H9 (cell line): ENCODE results near the gene SF1. TPM values are rescaled to one million over a fixed set of nuclear protein-coding genes. Genes with fewer than 3 reads are reported as not detected.

Experiments
- DNase-seq: peaks from one replicate; pipeline ENCODE4 v3.0.0-alpha.2; 2017
- H2AFZ ChIP-seq: one replicate; pipeline ENCODE4 v1.6.1; 2013; ENCODE audit warnings: mild to moderate bottlenecking, low read length, control low read depth, moderate library complexity
- H2AK5ac ChIP-seq: 2 replicates; pipeline ENCODE4 v1.6.1; 2013; ENCODE audit warnings: low read length, control low read depth, mixed read lengths; ENCODE audit not compliant: insufficient read length
- H2BK120ac ChIP-seq: one replicate; pipeline ENCODE4 v1.6.1; 2013; ENCODE audit warnings: low read depth, mild to moderate bottlenecking, low read length, control low read depth, inconsistent platforms; ENCODE audit not compliant: poor library complexity, severe bottlenecking
- H2BK12ac ChIP-seq: 2 replicates; pipeline ENCODE4 v1.6.1; 2013; ENCODE audit warnings: low read length, control low read depth, mixed read lengths, low read depth; ENCODE audit not compliant: insufficient read length
- H2BK15ac ChIP-seq: 2 replicates; pipeline ENCODE4 v1.6.1; 2013; ENCODE audit warnings: low read depth, low read length, control low read depth
- H2BK20ac ChIP-seq: one replicate; pipeline ENCODE4 v1.6.1; 2013; ENCODE audit warnings: low read depth, mild to moderate bottlenecking, low read length, control low read depth, inconsistent platforms; ENCODE audit not compliant: poor library complexity, severe bottlenecking
- H2BK5ac ChIP-seq: 2 replicates; pipeline ENCODE4 v1.6.1; 2013; ENCODE audit warnings: low read length, control low read depth, mixed read lengths; ENCODE audit not compliant: insufficient read length
- H3K14ac ChIP-seq: 2 replicates; pipeline ENCODE4 v1.6.1; 2013; ENCODE audit warnings: low read length, control low read depth; ENCODE audit not compliant: insufficient read depth
- H3K18ac ChIP-seq: 2 replicates; pipeline ENCODE4 v1.6.1; 2013; ENCODE audit warnings: low read depth, mild to moderate bottlenecking, mixed read lengths, low read length, control low read depth; ENCODE audit not compliant: insufficient read length
- H3K23ac ChIP-seq: 2 replicates; pipeline ENCODE4 v1.6.1; 2013; ENCODE audit warnings: low read length, control low read depth, mixed read lengths, low read depth; ENCODE audit not compliant: insufficient read length
- H3K23me2 ChIP-seq: 2 replicates; pipeline ENCODE4 v1.6.1; 2013; ENCODE audit warnings: low read depth, mild to moderate bottlenecking, mixed read lengths, low read length, control low read depth; ENCODE audit not compliant: insufficient read length, poor library complexity, severe bottlenecking
- H3K27ac ChIP-seq: 2 replicates; pipeline ENCODE4 v1.5.1; 2013; ENCODE audit warnings: low read length, control low read depth, mixed read lengths, low read depth; ENCODE audit not compliant: insufficient read length
- H3K27me3 ChIP-seq: 2 replicates; pipeline ENCODE4 v1.6.1; 2013; ENCODE audit warnings: low read length, control low read depth, inconsistent platforms; ENCODE audit not compliant: insufficient read depth
- H3K4ac ChIP-seq: 2 replicates; pipeline ENCODE4 v1.6.1; 2013; ENCODE audit warnings: low read depth, mild to moderate bottlenecking, control low read depth, inconsistent platforms, low read length, moderate library complexity
- H3K4me1 ChIP-seq: 2 replicates; pipeline ENCODE4 v1.6.1; 2013; ENCODE audit warnings: low read length, control low read depth, inconsistent platforms; ENCODE audit not compliant: insufficient read depth
- H3K4me2 ChIP-seq: 2 replicates; pipeline ENCODE4 v1.6.1; 2013; ENCODE audit warnings: low read length, control low read depth, mixed read lengths; ENCODE audit not compliant: insufficient read length, insufficient read depth
- H3K56ac ChIP-seq: 2 replicates; pipeline ENCODE4 v1.6.1; 2013; ENCODE audit warnings: low read depth, mild to moderate bottlenecking, mixed read lengths, low read length, control low read depth; ENCODE audit not compliant: insufficient read length
- H3K79me1 ChIP-seq: 2 replicates; pipeline ENCODE4 v1.6.1; 2013; ENCODE audit warnings: low read depth, mild to moderate bottlenecking, moderate library complexity, low read length, control low read depth, inconsistent platforms; ENCODE audit not compliant: insufficient read depth, poor library complexity, severe bottlenecking
- H3K79me2 ChIP-seq: 2 replicates; pipeline ENCODE4 v1.6.1; 2013; ENCODE audit warnings: low read length, control low read depth, inconsistent platforms; ENCODE audit not compliant: insufficient read depth
- H3K9ac ChIP-seq: 2 replicates; pipeline ENCODE4 v1.6.1; 2013; ENCODE audit warnings: low read length, control low read depth, mixed read lengths; ENCODE audit not compliant: insufficient read length; ENCODE audit errors: extremely low read depth
- H3K9me3 ChIP-seq: one replicate; pipeline ENCODE4 v1.6.1; 2013; ENCODE audit warnings: low read depth, low read length, inconsistent platforms; ENCODE audit not compliant: control insufficient read depth
- H3T11ph ChIP-seq: one replicate; pipeline ENCODE4 v1.6.1; 2013; ENCODE audit warnings: mild to moderate bottlenecking, low read length, control low read depth, inconsistent platforms
- H4K20me1 ChIP-seq: one replicate; pipeline ENCODE4 v1.6.1; 2013; ENCODE audit not compliant: control insufficient read depth, insufficient read length, insufficient read depth
- H4K5ac ChIP-seq: 2 replicates; pipeline ENCODE4 v1.6.1; 2013; ENCODE audit warnings: low read depth, mild to moderate bottlenecking, mixed read lengths, low read length, control low read depth; ENCODE audit not compliant: insufficient read length
- H4K8ac ChIP-seq: replicated peaks from 2 replicates; pipeline ENCODE4 v1.6.1; 2013; ENCODE audit warnings: low read length, control low read depth, mixed read lengths, low read depth; ENCODE audit not compliant: insufficient read length
- H4K91ac ChIP-seq: 2 replicates; pipeline ENCODE4 v1.6.1; 2013; ENCODE audit warnings: low read depth, mild to moderate bottlenecking, moderate library complexity, mixed read lengths, low read length, control low read depth; ENCODE audit not compliant: insufficient read length
- H3K27ac Mint-ChIP-seq, 3 experiments: 2 replicates in 2 of 3; 3 replicates in 1 of 3; pipeline ENCODE4 v1.8.0; 2020 to 2021; ENCODE audit warnings: mixed read lengths in 3 of 3, mild to moderate bottlenecking in 1 of 3, moderate library complexity in 1 of 3
- H3K27me3 Mint-ChIP-seq: 2 replicates; pipeline ENCODE4 v1.8.0; 2021; ENCODE audit warnings: low read depth, mild to moderate bottlenecking, moderate library complexity, mixed read lengths
- H3K36me3 Mint-ChIP-seq, 3 experiments: 2 replicates in 2 of 3; 3 replicates in 1 of 3; pipeline ENCODE4 v1.8.0; 2020 to 2021; ENCODE audit warnings: low read depth in 3 of 3, mixed read lengths in 3 of 3; ENCODE audit not compliant: insufficient read depth in 1 of 3
- H3K4me1 Mint-ChIP-seq, 2 experiments: 2 replicates each; pipeline ENCODE4 v1.8.0; 2020; ENCODE audit warnings: mixed read lengths in 2 of 2
- H3K4me3 Mint-ChIP-seq, 2 experiments: 2 replicates in 1 of 2; 3 replicates in 1 of 2; pipeline ENCODE4 v1.8.0; 2020 to 2021; ENCODE audit warnings: mild to moderate bottlenecking in 2 of 2, mixed read lengths in 2 of 2, moderate library complexity in 1 of 2
- H3K9me3 Mint-ChIP-seq, 2 experiments: 2 replicates in 1 of 2; 3 replicates in 1 of 2; pipeline ENCODE4 v1.8.0; 2020; ENCODE audit warnings: mild to moderate bottlenecking in 2 of 2, mixed read lengths in 2 of 2, moderate library complexity in 1 of 2
- CTCF ChIP-seq: fragments of 200-600 bp; sonication (generic); conservative IDR thresholded peaks from 3 replicates; pipeline ENCODE4 v1.8.0; 2021; ENCODE audit warnings: antibody characterized with exemption, mild to moderate bottlenecking
- WGBS: extraction: QIAGEN DNeasy Blood & Tissue Kit; methylation state at CpG from one replicate; pipeline ENCODE4 v1.1.7; 2013; ENCODE audit warnings: missing lambda C conversion rate, low lambda C conversion rate, mixed read lengths; ENCODE audit not compliant: insufficient read length; ENCODE audit errors: extremely low coverage; 5-methylcytosine and 5-hydroxymethylcytosine counted together
- total RNA-seq: library from RNA; stranded (reverse); gene quantifications from 2 replicates; pipeline ENCODE4 v1.2.1, GENCODE V29; 2021

The SF1 gene
- total RNA-seq, 1 experiment from 2014 or later = 528 TPM

GRCh38 chr11:64745521-64746328, 32.6 kb downstream of the SF1 start:
- DNase-seq = peak; percentile 91
- no peak for TF ChIP-seq CTCF
- Histone ChIP-seq H3K79me2 (no peaks in the 10 kb centered on the region), H3K23me2 (peaks cover 43% of the 10 kb centered on the region), H3T11ph (no peak overlapping the region), H3K79me1 (no peaks in the 10 kb centered on the region), H4K5ac (no peak overlapping the region), H2BK20ac (no peak overlapping the region), H3K9ac (no peak overlapping the region), H3K14ac (peak overlapping the region; percentile 33; the same call in 1 of the 2 replicates), H3K4ac (no peak overlapping the region), H3K56ac (no peak overlapping the region), H4K20me1 (no peaks in the 10 kb centered on the region), H2AK5ac (no peak overlapping the region), H3K4me1 (no peaks in the 10 kb centered on the region), H3K9me3 (no peaks in the 10 kb centered on the region), H4K8ac (no peak overlapping the region), H4K91ac (no peak overlapping the region), H2BK5ac (no peak overlapping the region), H2BK120ac (no peak overlapping the region), H2BK15ac (peak overlapping the region; percentile 38; the same call in 1 of the 2 replicates), H3K27me3 (peaks cover 1% of the 10 kb centered on the region; the same call in 1 of the 2 replicates), H3K27ac (no peak overlapping the region), H2AFZ (no peak overlapping the region), H3K23ac (no peak overlapping the region), H3K4me2 (peak overlapping the region; percentile 91), H3K18ac (no peak overlapping the region), H2BK12ac (no peak overlapping the region)
- no CpG with 5 or more reads among the region's 52 CpGs for WGBS
- Mint-ChIP-seq H3K9me3 (no peaks in the 10 kb centered on the region), H3K36me3 (peaks cover 0 to 5% (median 0%) of the 10 kb centered on the region in 3 experiments; a peak in 2 of 7 replicates), H3K27ac (no peak overlapping the region), H3K27me3 (peaks cover 39% of the 10 kb centered on the region), H3K4me3 (peak overlapping the region; percentile 69 to 93), H3K4me1 (peaks cover 25 to 28% of the 10 kb centered on the region in 2 experiments)
